ENCODE results near the gene BCDIN3D.
"Not testable (repeated sequence)": the region's sequence is repeated elsewhere in the genome, so short reads cannot be mapped to it uniquely, and the experiment has no call there.

Gene BCDIN3D

DNA sequence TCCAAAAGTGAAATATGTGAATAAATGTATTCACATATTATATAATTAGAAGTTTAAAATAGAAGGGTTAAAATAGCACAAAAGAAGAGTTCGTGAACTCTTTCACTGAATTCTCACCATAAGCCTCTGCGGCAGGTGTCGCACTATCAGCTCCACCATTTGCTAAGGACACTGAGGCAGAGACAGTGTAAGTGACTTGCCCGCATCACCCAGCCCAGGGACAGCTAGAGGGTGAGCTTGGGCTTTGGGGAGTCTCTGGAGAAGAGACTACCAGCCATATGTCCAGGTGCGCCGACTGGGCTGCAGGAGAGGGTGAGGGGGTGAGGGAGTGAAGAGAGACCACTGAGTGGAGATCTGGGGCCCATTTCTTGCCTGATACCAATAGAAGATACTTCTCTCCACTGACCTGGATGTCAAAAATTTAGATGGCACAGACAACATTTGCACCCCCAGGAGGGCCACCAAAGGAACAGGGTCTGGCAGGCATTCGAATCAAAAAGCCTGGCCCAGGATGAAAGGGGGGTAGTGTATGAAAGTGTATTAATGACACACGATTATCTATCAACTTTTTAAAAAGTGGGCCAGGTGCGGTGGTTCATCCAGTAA, 32.3 kb upstream of the BCDIN3D start:
- no peak for DNase-seq

DNA sequence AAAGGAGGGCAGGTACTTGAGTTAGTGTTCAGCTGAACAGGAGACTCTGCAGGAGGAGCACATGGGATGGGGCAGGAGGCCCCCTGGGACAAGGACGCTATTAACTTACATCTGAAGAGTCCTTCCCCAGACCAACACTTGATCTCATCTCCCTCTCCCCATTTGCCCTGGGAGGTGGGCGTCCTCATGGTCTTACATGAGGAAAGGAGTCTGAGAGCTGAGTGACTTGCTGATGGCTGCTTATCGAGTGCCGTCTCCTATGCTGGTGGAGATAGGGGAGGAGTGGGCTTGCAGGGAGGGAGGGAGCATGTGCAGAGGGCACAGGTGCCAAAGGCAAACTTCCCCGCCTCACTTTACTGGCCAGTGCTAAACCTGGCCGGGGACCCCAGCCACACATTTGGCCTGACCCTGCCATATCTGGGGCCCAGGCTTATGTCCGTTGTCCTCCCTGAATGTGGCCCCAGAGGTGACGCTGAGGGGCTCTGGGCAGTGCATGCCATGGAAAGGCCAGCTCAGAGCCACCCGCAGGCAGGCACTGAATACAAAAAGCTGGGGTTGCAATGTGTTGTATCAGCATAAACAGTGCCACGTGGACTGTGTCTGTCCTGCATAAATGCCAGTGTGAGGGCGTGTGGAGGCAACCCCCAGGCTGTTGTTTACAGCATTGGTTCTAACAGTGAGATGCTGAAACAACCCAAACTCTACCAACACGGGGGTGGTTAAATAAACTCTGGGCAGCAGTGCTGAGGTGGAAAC, 31.4 kb upstream of the BCDIN3D start:
- no peak for DNase-seq

DNA sequence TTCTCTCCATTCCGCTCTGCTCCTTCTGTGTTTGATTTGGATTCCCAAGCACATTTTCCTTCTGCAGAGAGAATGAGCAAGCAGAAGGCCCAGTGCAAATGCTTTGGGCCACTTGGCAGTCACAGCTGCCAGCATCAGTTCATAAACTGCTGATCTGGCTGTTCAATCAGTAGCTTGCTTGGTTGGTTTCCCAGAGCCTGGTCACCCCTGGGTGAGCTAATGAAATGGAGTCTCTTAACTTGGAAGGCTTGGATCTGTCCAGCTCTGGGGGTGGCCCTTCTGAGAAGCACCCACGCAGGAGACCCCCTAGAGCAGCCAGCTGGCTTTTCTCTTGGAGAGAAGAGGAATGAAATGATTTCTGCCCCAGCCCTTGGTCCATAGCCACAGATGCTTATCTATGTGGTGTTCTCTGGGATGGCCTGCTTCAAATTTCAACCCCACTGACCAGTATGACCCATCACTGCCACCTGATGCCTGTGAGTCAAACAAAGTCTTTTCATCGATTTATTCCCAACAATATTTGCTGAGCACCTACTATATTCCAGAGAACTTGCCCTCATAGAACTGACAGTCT, 30.5 kb upstream of the BCDIN3D start:
- DNase-seq = no peak

DNA sequence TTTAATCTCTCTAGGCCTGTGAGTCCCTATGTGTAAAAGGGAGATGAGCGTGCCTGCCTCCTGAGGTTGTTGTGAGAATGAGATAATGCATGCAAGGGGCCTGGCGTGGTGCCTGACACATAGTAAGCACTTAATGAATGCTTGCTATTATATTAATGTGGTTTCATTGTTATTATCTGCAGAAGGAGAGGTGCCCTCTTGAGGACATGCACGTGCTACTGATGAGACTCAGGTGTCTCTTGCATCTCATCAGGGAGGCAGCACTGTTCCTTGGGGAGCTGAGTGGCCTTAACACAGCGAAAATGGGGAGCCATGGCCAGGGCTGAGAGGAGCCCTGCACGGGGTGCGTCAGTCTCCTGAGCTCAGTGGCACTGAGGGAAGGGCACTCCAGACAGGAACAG, 29.9 kb upstream of the BCDIN3D start:
- DNase-seq = no peak

DNA sequence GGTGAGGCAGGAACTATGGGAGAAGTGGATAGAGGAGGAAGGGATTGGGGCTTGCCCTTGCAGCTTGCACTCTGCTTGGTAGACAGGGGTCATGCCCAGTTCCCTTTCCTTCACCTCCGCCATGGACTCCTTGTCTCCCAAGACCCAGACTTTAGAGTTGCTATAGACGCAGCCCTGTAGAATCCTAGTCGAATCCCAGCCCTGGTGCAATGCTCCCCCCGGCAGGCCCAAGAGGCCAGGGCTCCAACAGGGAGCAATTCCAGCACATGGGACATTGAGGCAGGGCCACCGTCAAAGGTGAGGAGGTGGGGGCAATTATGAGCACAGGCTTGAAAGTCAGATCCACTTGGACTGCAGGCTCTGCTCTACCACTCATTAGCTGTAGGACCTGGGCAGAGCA, 29.5 kb upstream of the BCDIN3D start:
- no peak for DNase-seq

DNA sequence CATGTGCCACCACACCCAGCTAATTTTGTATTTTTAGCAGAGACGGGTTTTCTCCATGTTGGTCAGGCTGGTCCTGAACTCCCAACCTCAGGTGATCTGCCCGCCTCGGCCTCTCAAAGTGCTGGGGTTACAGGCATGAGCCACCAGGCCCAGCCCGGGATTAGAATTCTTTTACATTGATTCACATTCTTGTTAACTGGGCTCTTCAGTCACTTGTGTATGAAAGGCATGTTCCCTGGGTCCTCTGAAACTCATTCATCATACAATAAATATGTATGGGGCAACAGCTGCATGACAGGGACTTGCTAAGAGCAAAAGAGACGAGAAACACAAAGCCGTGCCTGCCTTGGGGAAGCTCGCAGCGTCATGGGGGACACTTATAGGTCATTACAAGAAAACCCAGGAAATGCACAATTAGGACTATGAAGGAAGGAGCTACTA, 28.9 kb upstream of the BCDIN3D start:
- DNase-seq = not testable (repeated sequence)

DNA sequence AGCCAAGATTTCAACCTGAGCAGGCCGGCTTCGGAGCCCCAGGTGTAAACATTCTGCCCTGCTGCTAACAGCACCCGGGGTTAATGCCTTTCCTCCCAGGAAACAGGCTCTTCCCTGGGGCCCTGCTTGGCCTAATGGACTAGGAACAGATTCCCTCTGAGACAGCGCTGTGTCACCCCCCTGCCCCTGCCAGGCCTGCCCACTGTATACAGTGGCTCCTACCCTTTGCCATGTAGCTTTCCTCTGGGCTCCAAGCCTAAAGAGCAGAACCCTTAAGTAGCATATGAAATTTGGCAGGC, 28.3 kb upstream of the BCDIN3D start:
- no peak for DNase-seq

DNA sequence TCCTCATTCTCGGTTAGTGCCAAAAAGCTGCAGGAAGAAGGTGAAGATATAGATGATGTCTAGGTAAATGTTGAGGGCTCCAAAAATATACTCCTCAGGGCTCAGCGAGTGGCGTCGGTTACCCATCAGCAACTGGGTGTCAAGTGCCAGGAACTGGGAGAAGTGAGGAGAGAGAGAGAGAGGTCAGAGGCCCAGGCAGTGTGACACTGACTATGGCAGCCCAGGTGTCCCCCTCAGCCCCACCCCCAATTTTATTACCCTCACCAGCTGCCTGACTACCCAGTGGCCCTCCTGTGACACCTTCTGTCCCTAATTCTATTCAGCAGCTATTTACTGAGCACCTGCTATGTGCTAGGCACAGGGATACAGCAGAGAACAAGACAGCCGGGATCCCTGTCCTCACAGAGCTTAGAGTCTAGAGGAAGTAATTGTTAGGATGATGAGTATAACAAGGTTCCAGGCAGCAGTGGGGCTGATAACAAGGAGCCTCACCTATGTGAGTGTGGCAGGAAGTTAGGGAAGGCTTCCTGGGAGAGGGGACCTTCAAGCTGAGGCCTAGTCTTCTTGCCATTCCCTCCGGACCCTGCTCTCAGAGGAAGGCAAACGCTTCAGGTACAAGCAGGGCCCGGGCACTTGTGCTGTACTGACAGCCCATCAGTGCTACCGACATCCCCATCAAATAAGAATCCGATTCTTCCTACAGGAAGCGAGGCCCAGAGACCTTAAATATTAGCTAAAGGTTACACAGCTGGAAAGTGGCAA, 27.8 kb upstream of the BCDIN3D start:
- no peak for DNase-seq

GRCh38 chr12:49869816-49870500, 27.1 kb upstream of the BCDIN3D start:
- no peak for DNase-seq

DNA sequence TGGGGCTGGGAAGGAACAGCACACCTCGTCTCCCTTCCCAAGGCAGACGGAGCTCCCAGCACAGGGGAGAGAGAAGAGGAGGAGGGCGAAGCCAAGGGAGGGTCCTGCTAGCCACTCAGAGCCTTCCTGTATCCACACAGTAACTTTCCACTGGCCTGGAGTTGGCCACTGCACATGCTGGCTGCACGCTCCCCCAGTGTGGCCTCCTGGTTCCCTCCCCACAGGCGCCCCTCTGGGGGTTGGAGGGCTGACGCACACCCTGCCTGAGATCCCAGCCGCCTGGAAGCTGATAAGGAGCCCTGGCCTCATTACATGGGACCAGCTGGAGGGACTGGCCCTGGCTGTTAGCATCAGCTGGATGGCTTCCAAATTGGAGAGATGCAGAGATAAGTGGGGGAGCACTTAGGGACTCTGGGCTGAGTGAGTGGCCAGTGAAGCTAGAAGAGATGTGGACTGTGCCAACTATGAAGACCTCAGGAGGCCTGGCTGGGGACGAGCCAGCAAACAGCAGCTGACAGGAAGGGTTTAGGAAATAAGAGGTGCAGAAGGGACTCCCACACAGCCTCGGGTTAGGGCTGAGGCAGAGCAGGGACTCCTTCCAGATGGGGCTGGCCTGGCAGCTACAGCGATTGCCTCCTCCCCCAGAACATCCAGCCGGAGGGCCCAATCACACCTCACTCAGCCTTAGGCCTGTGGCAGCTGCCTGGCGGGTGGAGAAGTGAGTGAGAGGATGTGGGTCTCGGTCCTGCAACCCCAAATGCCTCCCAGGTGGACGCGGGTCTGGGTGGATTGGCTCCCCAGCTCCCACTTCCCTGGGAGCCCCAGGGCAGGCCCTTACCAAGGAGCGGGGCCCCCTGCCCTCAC, 26.3 kb upstream of the BCDIN3D start:
- DNase-seq = peak; percentile 64

GRCh38 chr12:49868449-49868848, 25.5 kb upstream of the BCDIN3D start:
- no peak for DNase-seq

- DNase-seq = no peak
These were observed 24.9 kb upstream of the BCDIN3D start for GRCh38 chr12:49867570-49868341.

GRCh38 chr12:49866859-49867569, 24.1 kb upstream of the BCDIN3D start:
- peak; percentile 37 for DNase-seq

- DNase-seq = no peak
These were observed 22.9 kb upstream of the BCDIN3D start for GRCh38 chr12:49865782-49866135.

- DNase-seq = no peak
These were observed 22.3 kb upstream of the BCDIN3D start for GRCh38 chr12:49865109-49865781.

GRCh38 chr12:49864798-49865090, 21.8 kb upstream of the BCDIN3D start:
- no peak for DNase-seq

- DNase-seq = no peak
These were observed 21.3 kb upstream of the BCDIN3D start for GRCh38 chr12:49863946-49864797.

GRCh38 chr12:49860921-49861320, 18.0 kb upstream of the BCDIN3D start:
- DNase-seq = not testable (repeated sequence)

- not testable (repeated sequence) for DNase-seq
These were observed 13.0 kb upstream of the BCDIN3D start for GRCh38 chr12:49855890-49856289.

Data from DMS153 (cell line).